ENCODE results near the gene MRPL49.

Gene MRPL49

GRCh38 chr11:65121865-65122696 is at the start of gene MRPL49, which contains the start of gene FAU:
Gene MRPL49 (plus strand): TSS chr11:65122321. CDS start chr11:65122347, 26 bp downstream.
Gene FAU (minus strand): TSS chr11:65122134. CDS start chr11:65121813, 321 bp downstream.
- in situ Hi-C loops (cut with MboI; ENCODE audit: low sequenced_read_pairs, unreplicated experiment) = no loop called here
- peak; percentile 98 for DNase-seq (ENCODE audit: low spot score)
- no peak for TF ChIP-seq CTCF (IDR thresholded peaks at IDR 0.05; ENCODE audit: borderline replicate concordance, control extremely low read depth, extremely low read depth, insufficient read depth, missing control alignments)

- in situ Hi-C loops (cut with MboI; ENCODE audit: low sequenced_read_pairs, unreplicated experiment) = no loop called here
- no peak for TF ChIP-seq CTCF (IDR thresholded peaks at IDR 0.05; ENCODE audit: borderline replicate concordance, control extremely low read depth, extremely low read depth, insufficient read depth, missing control alignments)
- no peak for DNase-seq (ENCODE audit: low spot score)
Measured at GRCh38 chr11:65072631-65072966, 49.5 kb upstream of the MRPL49 start.

GRCh38 chr11:65077451-65077850 is 44.7 kb upstream of the MRPL49 start:
- in situ Hi-C loops (cut with MboI; ENCODE audit: low sequenced_read_pairs, unreplicated experiment) = no loop called here
- TF ChIP-seq CTCF (IDR thresholded peaks at IDR 0.05; ENCODE audit: borderline replicate concordance, control extremely low read depth, extremely low read depth, insufficient read depth, missing control alignments) = no peak
- DNase-seq (ENCODE audit: low spot score) = no peak

GRCh38 chr11:65078151-65078550 is 44.0 kb upstream of the MRPL49 start:
- TF ChIP-seq CTCF (IDR thresholded peaks at IDR 0.05; ENCODE audit: borderline replicate concordance, control extremely low read depth, extremely low read depth, insufficient read depth, missing control alignments) = peak; percentile 85
- in situ Hi-C loops (cut with MboI; ENCODE audit: low sequenced_read_pairs, unreplicated experiment) = no loop called here
- DNase-seq (ENCODE audit: low spot score) = peak; percentile 76

- peak; percentile 8 for DNase-seq (ENCODE audit: low spot score)
- in situ Hi-C loops (cut with MboI; ENCODE audit: low sequenced_read_pairs, unreplicated experiment) = no loop called here
- no peak for TF ChIP-seq CTCF (IDR thresholded peaks at IDR 0.05; ENCODE audit: borderline replicate concordance, control extremely low read depth, extremely low read depth, insufficient read depth, missing control alignments)
Measured at GRCh38 chr11:65078786-65079342, 43.3 kb upstream of the MRPL49 start.

- no peak for TF ChIP-seq CTCF (IDR thresholded peaks at IDR 0.05; ENCODE audit: borderline replicate concordance, control extremely low read depth, extremely low read depth, insufficient read depth, missing control alignments)
- in situ Hi-C loops (cut with MboI; ENCODE audit: low sequenced_read_pairs, unreplicated experiment) = no loop called here
- DNase-seq (ENCODE audit: low spot score) = peak; percentile 8
Measured at GRCh38 chr11:65083134-65083833, 38.8 kb upstream of the MRPL49 start.

Data from GM13976 (cell line).